HCT116 (cell line): ENCODE data around the gene SDF4. TPM values are rescaled to one million over a fixed set of nuclear protein-coding genes. Genes with fewer than 3 reads are reported as not detected.

Source experiments
- ATAC-seq: fragments of 200-7000 bp; cut with Tn5 transposase; 2 replicates; pipeline ENCODE4 v1.9.1; 2020; ENCODE audit warnings: mild to moderate bottlenecking, moderate library complexity
- BruUV-seq: library from RNA; stranded (reverse); fragments of 400-500 nt; replicated peaks from 2 replicates; lab custom pipeline; 2021; lab: Mats Ljungman, UMichigan
- CTCF ChIA-PET: fragments of 300-600 bp; sonication (Branson Sonifier 250); formaldehyde crosslinking; loops from one replicate; lab custom pipeline; 2021; ENCODE audit warnings: antibody characterized with exemption; lab: Charles Lee
- POLR2A ChIA-PET: fragments of 300-600, 350-600 bp; sonication (Branson Sonifier 250); formaldehyde crosslinking; loops from one replicate; lab custom pipeline; 2021; ENCODE audit warnings: antibody characterized with exemption; lab: Charles Lee
- RAD21 ChIA-PET, 2 experiments: fragments of 300-600 bp; sonication (Branson Sonifier 250); formaldehyde crosslinking; loops; one replicate each; lab custom pipeline; 2023; ENCODE audit warnings: low total read pairs in 2 of 2; ENCODE audit not compliant: uncharacterized antibody in 2 of 2, unreplicated experiment in 2 of 2, low non-redundant PET in 1 of 2; lab: Charles Lee
- DNase-seq: peaks from one replicate; pipeline ENCODE4 v3.0.0-alpha.2; 2010; ENCODE audit warnings: low read depth, low spot score
- H2AFZ ChIP-seq: fragments of 200-600 bp; shearing (Covaris generic), sonication (generic); 2 replicates; pipeline ENCODE4 v1.6.1; 2017; ENCODE audit warnings: low read depth, mixed run types, mixed read lengths, antibody characterized with exemption, low read length; ENCODE audit not compliant: poor library complexity, severe bottlenecking
- H3K27ac ChIP-seq: 2 replicates; pipeline ENCODE4 v1.5.1; 2012; ENCODE audit warnings: low read depth, low read length
- H3K27me3 ChIP-seq: fragments of 200-600 bp; sonication (generic); 2 replicates; pipeline ENCODE4 v1.6.1; 2016; ENCODE audit warnings: mixed run types, low read length, mixed read lengths; ENCODE audit not compliant: insufficient read depth
- H3K36me3 ChIP-seq, 2 experiments: fragments of 200-500 bp in 1 of 2; fragments of 200-600 bp in 1 of 2; sonication (Bioruptor generic) in 1 of 2; sonication (generic) in 1 of 2; 2 replicates each; pipeline versions ENCODE4 v1.5.1 to v1.6.1; 2014 to 2016; ENCODE audit warnings: low read length in 2 of 2, inconsistent platforms in 1 of 2, mixed read lengths in 1 of 2, mixed run types in 1 of 2; ENCODE audit not compliant: insufficient read depth in 2 of 2, control insufficient read depth in 1 of 2
- H3K4me1 ChIP-seq, 2 experiments: fragments of 200-600 bp in 1 of 2; sonication (generic) in 1 of 2; 2 replicates each; pipeline versions ENCODE4 v1.5.1 to v1.6.1; 2012 to 2017; ENCODE audit warnings: low read length in 2 of 2, inconsistent platforms in 1 of 2, mild to moderate bottlenecking in 1 of 2, mixed read lengths in 1 of 2, mixed run types in 1 of 2, moderate library complexity in 1 of 2; ENCODE audit not compliant: insufficient read depth in 2 of 2, control insufficient read depth in 1 of 2
- H3K4me2 ChIP-seq: fragments of 200-600 bp; sonication (generic); 2 replicates; pipeline ENCODE4 v1.6.1; 2017; ENCODE audit warnings: mixed run types, low read length, mixed read lengths
- H3K4me3 ChIP-seq, 2 experiments: fragments of 200-600 bp in 1 of 2; sonication (generic) in 1 of 2; replicated peaks in 1 of 2; 2 replicates each; pipeline ENCODE4 v1.5.1; 2011 to 2016; ENCODE audit warnings: low read length in 2 of 2, control low read depth in 1 of 2, low read depth in 1 of 2, mild to moderate bottlenecking in 1 of 2, mixed read lengths in 1 of 2, mixed run types in 1 of 2
- H3K79me2 ChIP-seq: fragments of 200-600 bp; sonication (generic); 2 replicates; pipeline ENCODE4 v1.6.1; 2017; ENCODE audit warnings: mild to moderate bottlenecking, mixed run types, low read length, moderate library complexity, mixed read lengths; ENCODE audit not compliant: insufficient read depth
- H3K9ac ChIP-seq: fragments of 200-600 bp; sonication (generic); 2 replicates; pipeline ENCODE4 v1.6.1; 2016; ENCODE audit warnings: low read length, mixed read lengths
- H3K9me2 ChIP-seq: fragments of 200-600 bp; sonication (generic), shearing (Covaris generic); 2 replicates; pipeline ENCODE4 v1.6.1; 2017; ENCODE audit warnings: mixed run types, mild to moderate bottlenecking, moderate library complexity; ENCODE audit not compliant: insufficient read depth
- H3K9me3 ChIP-seq, 2 experiments: fragments of 200-500 bp in 1 of 2; fragments of 200-600 bp in 1 of 2; sonication (Bioruptor generic) in 1 of 2; sonication (generic) in 1 of 2; 2 replicates each; pipeline ENCODE4 v1.6.1; 2014 to 2017; ENCODE audit warnings: low read length in 2 of 2, mixed read lengths in 2 of 2, inconsistent platforms in 1 of 2, low read depth in 1 of 2, mild to moderate bottlenecking in 1 of 2, mixed run types in 1 of 2, moderate library complexity in 1 of 2; ENCODE audit not compliant: control insufficient read depth in 1 of 2, insufficient read depth in 1 of 2
- H4K20me1 ChIP-seq: fragments of 200-600 bp; sonication (generic), shearing (Covaris generic); 2 replicates; pipeline ENCODE4 v1.6.1; 2017; ENCODE audit warnings: mixed run types, mild to moderate bottlenecking, moderate library complexity; ENCODE audit not compliant: insufficient read depth
- EZH2 ChIP-seq: fragments of 200-600 bp; sonication (generic); IDR thresholded peaks from 2 replicates; pipeline ENCODE4 v1.6.1; 2017; ENCODE audit warnings: antibody characterized with exemption, mixed run types
- FOSL1 ChIP-seq: IDR thresholded peaks from 2 replicates; pipeline ENCODE4 v1.6.1; 2012; ENCODE audit warnings: low read depth
- JUND ChIP-seq: IDR thresholded peaks from 2 replicates; pipeline ENCODE4 v1.6.1; 2012
- REST ChIP-seq: IDR thresholded peaks from 2 replicates; pipeline ENCODE4 v1.6.1; 2012; ENCODE audit warnings: low read depth
- SRF ChIP-seq: IDR thresholded peaks from 2 replicates; pipeline ENCODE4 v1.6.1; 2012; ENCODE audit warnings: low read depth
- intact Hi-C: fragments of 100-400 bp; cut with micrococcal nuclease; formaldehyde crosslinking; loops from 2 replicates; pipeline ENCODE4 v1.10.0; 2022
- total RNA-seq: library from RNA; stranded (reverse); gene quantifications from one replicate; pipeline ENCODE4 v1.2.1, GENCODE V29; 2021; ENCODE audit not compliant: unreplicated experiment

SDF4 gene
- total RNA-seq, 1 experiment from 2014 or later, result 133 TPM

- DNase-seq (no peak), ATAC-seq (no peak)
- CTCF ChIA-PET, result no interaction called here
- Histone ChIP-seq H3K9ac (no peak overlapping the region), H3K36me3 (peaks cover 21 to 49% of the 10 kb centered on the region in 2 experiments; a peak in 3 of 4 replicates), H3K9me3 (no peaks in the 10 kb centered on the region), H4K20me1 (no peaks in the 10 kb centered on the region), H3K9me2 (no peaks in the 10 kb centered on the region), H3K79me2 (peaks cover 32% of the 10 kb centered on the region), H3K4me3 (no peak overlapping the region), H2AFZ (no peak overlapping the region), H3K27me3 (no peaks in the 10 kb centered on the region), H3K4me1 (peaks cover 0 to 5% of the 10 kb centered on the region in 2 experiments; a peak in 1 of 4 replicates)
- BruUV-seq, result no TSS peak
- POLR2A ChIA-PET, result no interaction called here
- intact Hi-C loops, result no loop called here
- RAD21 ChIA-PET, result no interaction called here
- no peak for TF ChIP-seq REST
- TF ChIP-seq, all 23 proteins: peak for 0
- Histone ChIP-seq H3K27ac (no peak overlapping the region), H3K4me2 (no peak overlapping the region)
These were observed 30.3 kb upstream of the SDF4 start for GRCh38 chr1:1262071-1262470.

DNA sequence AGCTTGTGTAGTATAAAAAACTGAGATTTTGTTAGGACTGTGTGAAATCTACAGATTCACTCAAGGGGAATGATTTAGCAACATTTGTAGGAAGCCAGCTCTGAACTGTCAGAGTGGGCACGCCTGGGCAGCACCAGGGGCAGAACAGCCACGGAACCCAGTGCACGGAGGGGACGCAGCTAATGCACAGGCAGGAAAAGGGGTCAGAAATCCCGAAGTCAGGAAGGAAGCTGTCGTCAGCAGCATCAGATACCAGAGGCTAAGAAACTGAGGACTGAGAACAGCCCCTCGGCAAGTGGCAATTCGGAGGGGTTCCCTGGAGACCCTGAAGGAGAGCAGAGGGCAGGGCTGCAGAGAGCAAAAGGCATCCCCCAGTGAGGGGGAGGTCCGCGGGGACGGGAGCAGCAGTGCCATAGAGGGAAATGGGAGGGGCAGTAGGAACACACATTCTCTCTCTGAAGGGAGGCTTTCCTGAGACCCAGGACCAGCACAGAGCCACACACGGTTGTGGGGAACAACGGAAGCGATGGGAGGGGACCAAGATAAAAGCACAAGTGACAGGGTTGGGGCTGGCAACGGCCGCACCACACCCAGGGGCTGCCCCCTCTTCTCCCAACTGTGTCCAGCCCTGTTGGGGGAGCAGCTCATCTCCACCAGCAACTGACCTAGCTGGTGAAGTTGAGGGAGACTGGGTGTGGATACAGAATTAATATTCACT lies 29.2 kb upstream of the SDF4 start:
- H3K9me3 ChIP-seq, result no peaks in the 10 kb centered on the region
- peaks cover 29 to 51% of the 10 kb centered on the region in 2 experiments; a peak in 3 of 4 replicates for H3K36me3 ChIP-seq
- BruUV-seq, result no TSS peak
- no peak overlapping the region for H2AFZ ChIP-seq
- no peak for ATAC-seq
- no peak for TF ChIP-seq SRF
- no peak for TF ChIP-seq EZH2
- no peak for TF ChIP-seq FOSL1
- no peak for TF ChIP-seq JUND
- intact Hi-C loops, result no loop called here
- peaks cover 0 to 5% of the 10 kb centered on the region in 2 experiments; a peak in 1 of 4 replicates for H3K4me1 ChIP-seq
- CTCF ChIA-PET, result no interaction called here
- H3K27ac ChIP-seq, result peak overlapping the region; percentile 18; the same call in 1 of the 2 replicates
- H3K79me2 ChIP-seq, result peaks cover 27% of the 10 kb centered on the region
- no peaks in the 10 kb centered on the region for H4K20me1 ChIP-seq
- no peaks in the 10 kb centered on the region for H3K27me3 ChIP-seq
- no peak overlapping the region for H3K9ac ChIP-seq
- H3K4me3 ChIP-seq, result no peak overlapping the region
- no peak overlapping the region for H3K4me2 ChIP-seq
- DNase-seq, result no peak
- POLR2A ChIA-PET, result no interaction called here
- RAD21 ChIA-PET, result no interaction called here
- no peaks in the 10 kb centered on the region for H3K9me2 ChIP-seq
